Measurements from ENCODE around the gene BAK1. TPM values are rescaled to one million over a fixed set of nuclear protein-coding genes. Genes with fewer than 3 reads are reported as not detected.

The BAK1 gene
- total and polyA plus RNA-seq, 2 donors (not counting 1 experiment from before 2014, with no cell fraction given): 12.9 to 13.0 TPM

DNA sequence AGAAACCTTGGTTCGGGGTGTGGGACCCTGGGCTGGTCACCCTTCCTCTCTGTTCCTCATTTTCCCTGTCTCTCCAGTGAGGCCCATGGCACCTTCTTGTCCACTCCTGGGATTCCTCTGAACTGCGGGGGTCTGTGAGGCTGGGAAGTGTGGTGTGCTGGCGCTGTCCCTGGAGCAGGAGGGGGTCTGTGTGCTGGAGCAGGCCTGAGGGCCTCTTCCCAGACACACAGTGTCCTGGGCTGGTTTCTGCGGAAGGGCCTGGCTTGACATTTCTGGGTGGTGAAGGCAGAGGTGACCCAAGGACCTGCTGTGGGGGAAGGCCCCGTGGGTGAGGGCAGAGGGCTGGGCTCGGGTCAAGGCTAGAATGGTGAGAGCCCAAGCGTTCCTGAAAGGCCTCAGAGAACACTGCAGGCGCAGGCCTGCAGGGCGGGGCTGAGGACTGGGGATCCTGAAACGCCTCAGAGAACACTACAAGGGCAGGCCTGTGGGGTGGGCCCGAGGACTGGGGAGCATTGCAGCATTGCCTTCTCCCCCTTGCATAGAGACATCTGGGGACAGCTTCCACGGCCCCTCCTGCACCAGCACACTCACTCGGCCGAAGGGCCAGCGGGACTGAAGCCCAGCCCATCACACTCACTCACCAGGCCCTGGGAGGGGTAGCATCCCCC lies 10.6 kb upstream of the BAK1 start:
- DNase-seq (ENCODE audit: low read depth in 2 of 2): no peak

DNA sequence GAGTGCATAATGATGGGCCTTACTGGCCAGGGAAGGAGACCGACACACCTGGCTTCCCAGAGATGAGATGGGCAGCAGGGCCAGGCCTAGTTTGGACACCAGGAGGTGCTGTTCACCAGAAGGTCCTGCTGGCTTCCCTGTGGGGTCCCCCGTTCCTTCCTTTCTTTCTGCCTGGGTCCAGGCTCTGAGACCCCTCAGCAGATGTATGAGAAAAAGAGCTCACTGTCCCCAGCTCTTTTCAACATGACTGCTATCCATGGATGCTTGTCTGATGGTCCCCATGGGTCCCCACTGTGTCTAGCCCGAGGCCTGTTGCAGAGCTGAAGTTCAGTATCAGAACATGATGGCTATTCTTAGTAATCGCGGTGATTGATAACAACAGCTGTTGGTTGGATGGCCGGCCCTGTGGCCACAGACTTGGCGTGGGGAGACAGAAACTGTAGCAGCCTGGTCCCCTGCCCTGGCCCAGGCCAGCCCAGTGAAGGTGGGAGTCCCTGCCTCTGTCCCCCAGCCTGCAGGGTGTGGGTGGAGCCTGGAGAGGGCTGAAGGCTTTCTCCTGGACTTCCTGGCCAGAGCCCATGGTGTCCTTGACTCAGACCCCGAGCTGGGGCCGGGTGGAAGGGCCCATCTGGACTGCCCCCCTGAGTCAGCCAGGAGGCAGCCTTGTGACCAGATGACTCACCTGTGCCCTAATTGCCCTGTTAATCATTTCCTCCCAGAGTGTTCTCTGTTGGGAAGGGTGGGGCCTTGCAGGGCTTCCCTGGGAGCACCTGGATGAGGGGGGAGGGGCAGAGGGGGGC lies 9.9 kb upstream of the BAK1 start:
- peak overlapping the region; percentile 16 for H3K9ac ChIP-seq (ENCODE audit: insufficient read depth, low read length)
- no peaks in the 10 kb centered on the region for H3K36me3 ChIP-seq (ENCODE audit: control insufficient read depth, insufficient read depth, low read length)
- H3K27me3 ChIP-seq (ENCODE audit: control insufficient read depth, insufficient read depth, low read length): no peaks in the 10 kb centered on the region
- TF ChIP-seq, protein P1, sequence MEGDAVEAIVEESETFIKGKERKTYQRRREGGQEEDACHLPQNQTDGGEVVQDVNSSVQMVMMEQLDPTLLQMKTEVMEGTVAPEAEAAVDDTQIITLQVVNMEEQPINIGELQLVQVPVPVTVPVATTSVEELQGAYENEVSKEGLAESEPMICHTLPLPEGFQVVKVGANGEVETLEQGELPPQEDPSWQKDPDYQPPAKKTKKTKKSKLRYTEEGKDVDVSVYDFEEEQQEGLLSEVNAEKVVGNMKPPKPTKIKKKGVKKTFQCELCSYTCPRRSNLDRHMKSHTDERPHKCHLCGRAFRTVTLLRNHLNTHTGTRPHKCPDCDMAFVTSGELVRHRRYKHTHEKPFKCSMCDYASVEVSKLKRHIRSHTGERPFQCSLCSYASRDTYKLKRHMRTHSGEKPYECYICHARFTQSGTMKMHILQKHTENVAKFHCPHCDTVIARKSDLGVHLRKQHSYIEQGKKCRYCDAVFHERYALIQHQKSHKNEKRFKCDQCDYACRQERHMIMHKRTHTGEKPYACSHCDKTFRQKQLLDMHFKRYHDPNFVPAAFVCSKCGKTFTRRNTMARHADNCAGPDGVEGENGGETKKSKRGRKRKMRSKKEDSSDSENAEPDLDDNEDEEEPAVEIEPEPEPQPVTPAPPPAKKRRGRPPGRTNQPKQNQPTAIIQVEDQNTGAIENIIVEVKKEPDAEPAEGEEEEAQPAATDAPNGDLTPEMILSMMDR (conservative IDR thresholded peaks at IDR 0.05 in 1 of 2, IDR thresholded peaks at IDR 0.05 in 1 of 2; ENCODE audit: low read depth in 1 of 2, low read length in 2 of 2): peak; percentile 96 to 98
- no peak for TF ChIP-seq EZH2 (IDR thresholded peaks at IDR 0.05; ENCODE audit: low read length, missing control alignments)
- H3K79me2 ChIP-seq (ENCODE audit: control insufficient read depth, insufficient read depth, low read length): no peaks in the 10 kb centered on the region
- peak; percentile 78 to 91 for DNase-seq (ENCODE audit: low read depth in 2 of 2)
- no peaks in the 10 kb centered on the region for H3K9me3 ChIP-seq (ENCODE audit: control insufficient read depth, insufficient read depth, low read depth, low read length)
- H3K4me1 ChIP-seq (ENCODE audit: control insufficient read depth, extremely low read depth, insufficient read depth, low read length): peaks cover 17% of the 10 kb centered on the region
- peak overlapping the region; percentile 90 for H3K27ac ChIP-seq (ENCODE audit: insufficient read depth, low read length)
- H2AFZ ChIP-seq (ENCODE audit: low read length): peak overlapping the region; percentile 75
- peak overlapping the region; percentile 64 for H3K4me2 ChIP-seq (ENCODE audit: extremely low read depth, insufficient read depth, low read length)
- H3K4me3 ChIP-seq (replicated peaks in 1 of 4; ENCODE audit: control extremely low read depth in 1 of 4, insufficient read depth in 1 of 4, low read depth in 3 of 4, low read length in 4 of 4): peak overlapping the region in 1 of 4 experiments; percentile 10
- no peaks in the 10 kb centered on the region for H4K20me1 ChIP-seq (ENCODE audit: control insufficient read depth, extremely low read depth, insufficient read depth, low read length)

More for the DNA sequence above, 10.6 kb upstream of the BAK1 start:
- Histone ChIP-seq H3K4me1 (ENCODE audit: control insufficient read depth, extremely low read depth, insufficient read depth, low read length) (peaks cover 17% of the 10 kb centered on the region), H4K20me1 (ENCODE audit: control insufficient read depth, extremely low read depth, insufficient read depth, low read length) (no peaks in the 10 kb centered on the region), H3K27me3 (ENCODE audit: control insufficient read depth, insufficient read depth, low read length) (no peaks in the 10 kb centered on the region), H3K9me3 (ENCODE audit: control insufficient read depth, insufficient read depth, low read depth, low read length) (no peaks in the 10 kb centered on the region), H3K36me3 (ENCODE audit: control insufficient read depth, insufficient read depth, low read length) (no peaks in the 10 kb centered on the region), H3K79me2 (ENCODE audit: control insufficient read depth, insufficient read depth, low read length) (no peaks in the 10 kb centered on the region), H3K4me3 (replicated peaks in 1 of 4; ENCODE audit: control extremely low read depth in 1 of 4, insufficient read depth in 1 of 4, low read depth in 3 of 4, low read length in 4 of 4) (no peak overlapping the region), H3K9ac (ENCODE audit: insufficient read depth, low read length) (no peak overlapping the region), H3K4me2 (ENCODE audit: extremely low read depth, insufficient read depth, low read length) (no peak overlapping the region), H3K27ac (ENCODE audit: insufficient read depth, low read length) (peak overlapping the region; percentile 90), H2AFZ (ENCODE audit: low read length) (no peak overlapping the region)
- TF ChIP-seq, protein P1 (conservative IDR thresholded peaks at IDR 0.05 in 1 of 2, IDR thresholded peaks at IDR 0.05 in 1 of 2; ENCODE audit: low read depth in 1 of 2, low read length in 2 of 2): no peak
- no peak for TF ChIP-seq EZH2 (IDR thresholded peaks at IDR 0.05; ENCODE audit: low read length, missing control alignments)

DNA sequence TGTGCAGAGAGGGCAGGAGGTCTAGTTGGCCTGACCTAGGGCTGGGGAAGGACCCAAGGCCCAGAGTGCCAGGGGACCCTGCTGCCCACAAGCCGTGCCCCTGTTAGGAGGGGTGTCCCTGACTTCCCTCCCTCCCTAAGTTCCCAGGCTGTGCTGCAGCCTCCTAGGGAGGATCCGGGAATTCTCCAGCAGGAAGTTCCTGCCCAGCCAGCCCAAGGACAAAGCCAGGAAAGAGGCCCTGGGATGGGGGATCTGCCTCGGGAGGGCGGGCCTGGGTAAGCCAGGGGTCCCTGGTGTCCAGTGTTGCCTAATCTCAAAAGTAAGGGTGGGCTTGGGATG lies 9.3 kb upstream of the BAK1 start:
- TF ChIP-seq, protein P1 (conservative IDR thresholded peaks at IDR 0.05 in 1 of 2, IDR thresholded peaks at IDR 0.05 in 1 of 2; ENCODE audit: low read depth in 1 of 2, low read length in 2 of 2): no peak
- no peak for TF ChIP-seq EZH2 (IDR thresholded peaks at IDR 0.05; ENCODE audit: low read length, missing control alignments)
- H3K9ac ChIP-seq (ENCODE audit: insufficient read depth, low read length): no peak overlapping the region

More for the DNA sequence above, 9.3 kb upstream of the BAK1 start:
- no peak overlapping the region for H2AFZ ChIP-seq (ENCODE audit: low read length)
- H3K4me2 ChIP-seq (ENCODE audit: extremely low read depth, insufficient read depth, low read length): peak overlapping the region; percentile 64
- H3K4me3 ChIP-seq (replicated peaks in 1 of 4; ENCODE audit: control extremely low read depth in 1 of 4, insufficient read depth in 1 of 4, low read depth in 3 of 4, low read length in 4 of 4): no peak overlapping the region
- peak overlapping the region; percentile 90 for H3K27ac ChIP-seq (ENCODE audit: insufficient read depth, low read length)
- H3K27me3 ChIP-seq (ENCODE audit: control insufficient read depth, insufficient read depth, low read length): no peaks in the 10 kb centered on the region
- no peaks in the 10 kb centered on the region for H3K79me2 ChIP-seq (ENCODE audit: control insufficient read depth, insufficient read depth, low read length)
- peaks cover 17% of the 10 kb centered on the region for H3K4me1 ChIP-seq (ENCODE audit: control insufficient read depth, extremely low read depth, insufficient read depth, low read length)
- H3K9me3 ChIP-seq (ENCODE audit: control insufficient read depth, insufficient read depth, low read depth, low read length): no peaks in the 10 kb centered on the region
- no peak for DNase-seq (ENCODE audit: low read depth in 2 of 2)
- no peaks in the 10 kb centered on the region for H4K20me1 ChIP-seq (ENCODE audit: control insufficient read depth, extremely low read depth, insufficient read depth, low read length)
- H3K36me3 ChIP-seq (ENCODE audit: control insufficient read depth, insufficient read depth, low read length): no peaks in the 10 kb centered on the region
